Colonic mucosa (tissue), 4 donors: Measurements from ENCODE around the gene MCTP1. TPM values are rescaled to one million over a fixed set of nuclear protein-coding genes. Genes with fewer than 3 reads are reported as not detected.

Experiments used
- DNase-seq: peaks from one replicate; pipeline ENCODE4 v3.0.0-alpha.2; 2020
- H3K27ac ChIP-seq: fragments of 200-600 bp; one replicate; pipeline ENCODE4 v1.8.0; 2021
- H3K27me3 ChIP-seq: fragments of 200-600 bp; one replicate; pipeline ENCODE4 v1.8.0; 2021
- H3K36me3 ChIP-seq: fragments of 200-600 bp; one replicate; pipeline ENCODE4 v1.8.0; 2021
- H3K4me1 ChIP-seq: fragments of 200-600 bp; one replicate; pipeline ENCODE4 v1.8.0; 2021; ENCODE audit warnings: mild to moderate bottlenecking
- H3K4me3 ChIP-seq: fragments of 200-600 bp; one replicate; pipeline ENCODE4 v1.8.0; 2021
- H3K9ac ChIP-seq, 2 donors: one replicate each; pipeline ENCODE4 v1.7.0; 2013; ENCODE audit warnings: control low read depth in 2 of 2, low read depth in 2 of 2, low read length in 2 of 2
- H3K9me3 ChIP-seq: fragments of 200-600 bp; one replicate; pipeline ENCODE4 v1.8.0; 2021
- CTCF ChIP-seq: fragments of 200-600 bp; IDR thresholded peaks from one replicate; pipeline ENCODE4 v1.8.0; 2022; ENCODE audit warnings: antibody characterized with exemption, mild to moderate bottlenecking
- intact Hi-C: fragments of 100-400 bp; cut with DNase I; formaldehyde crosslinking; loops from one replicate; pipeline ENCODE4 v1.14.1; 2022
- total RNA-seq, 2 donors: library from RNA; stranded (reverse); fragmentation: NEBNext Ultra II Directional in 1 of 2; extraction: Animal tissue kit (Norgen Biotek cat#: 25700) in 1 of 2; gene quantifications; one replicate each; pipeline ENCODE4 v1.2.1, GENCODE V29; 2021
- donor health status: healthy.
- donor health status: DM: no; HTN: no; CAD: no.
- donor health status: DM: no; HTN: no; CAD: no.

MCTP1 gene
- total RNA-seq, 2 donors from 2014 or later, result 2.8 to 10.3 TPM

- H3K27ac ChIP-seq, result no peak overlapping the region
- intact Hi-C loops, result no loop called here
- TF ChIP-seq CTCF, result no peak
- no peak for DNase-seq
- no peak overlapping the region for H3K4me3 ChIP-seq
- H3K9me3 ChIP-seq, result no peaks in the 10 kb centered on the region
- H3K4me1 ChIP-seq, result no peaks in the 10 kb centered on the region
- no peaks in the 10 kb centered on the region for H3K36me3 ChIP-seq
- H3K27me3 ChIP-seq, result no peaks in the 10 kb centered on the region
- no peak overlapping the region for H3K9ac ChIP-seq
These were observed 12.5 kb downstream of the MCTP1 start for GRCh38 chr5:95272316-95272929.

GRCh38 chr5:95262933-95263660 is 21.8 kb downstream of the MCTP1 start:
- no peaks in the 10 kb centered on the region for H3K4me1 ChIP-seq
- H3K9me3 ChIP-seq, result no peaks in the 10 kb centered on the region
- no peak for TF ChIP-seq CTCF
- no peak overlapping the region for H3K4me3 ChIP-seq
- H3K27ac ChIP-seq, result no peak overlapping the region
- H3K36me3 ChIP-seq, result no peaks in the 10 kb centered on the region
- H3K9ac ChIP-seq, result no peak overlapping the region
- no peaks in the 10 kb centered on the region for H3K27me3 ChIP-seq
- intact Hi-C loops, result no loop called here
- no peak for DNase-seq

DNA sequence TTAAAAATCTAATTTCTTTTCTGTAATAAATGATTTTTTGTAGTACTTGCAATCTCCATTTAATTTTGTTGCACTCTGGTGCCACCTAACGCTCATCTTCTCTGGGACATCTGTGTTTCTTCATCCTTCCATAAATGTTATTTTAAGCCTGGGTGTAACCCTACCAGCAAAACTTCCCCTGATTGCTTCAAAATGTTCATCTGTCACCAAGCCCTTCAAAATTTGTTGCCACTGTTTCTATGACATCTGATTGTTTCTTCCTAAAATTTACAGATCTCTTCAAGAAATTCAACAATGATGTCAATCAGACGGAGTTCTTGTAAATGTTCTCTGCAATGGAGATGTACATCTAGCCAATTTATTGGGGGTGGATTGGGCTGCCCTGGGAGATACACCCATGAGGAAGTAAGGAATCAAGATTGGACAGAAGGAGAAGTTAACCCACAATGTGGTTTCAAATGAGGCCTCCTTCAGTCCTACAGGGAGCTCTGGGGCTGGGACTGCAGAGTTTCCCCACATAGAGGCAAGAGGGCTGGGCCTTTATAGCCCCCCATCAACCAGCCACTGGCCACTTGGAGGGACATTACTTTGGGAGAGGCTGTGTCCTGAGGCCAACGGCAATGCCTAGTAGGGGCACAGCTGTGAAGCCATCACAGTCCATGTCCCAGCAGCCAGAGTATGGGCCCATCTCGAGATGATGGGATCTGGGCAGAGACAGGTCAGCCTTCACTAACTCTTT is 23.3 kb downstream of the MCTP1 start:
- no peak for DNase-seq
- no peaks in the 10 kb centered on the region for H3K9me3 ChIP-seq
- H3K27me3 ChIP-seq, result no peaks in the 10 kb centered on the region
- no peak for TF ChIP-seq CTCF
- H3K27ac ChIP-seq, result no peak overlapping the region
- H3K36me3 ChIP-seq, result no peaks in the 10 kb centered on the region
- H3K4me1 ChIP-seq, result no peaks in the 10 kb centered on the region
- no peak overlapping the region for H3K9ac ChIP-seq
- intact Hi-C loops, result no loop called here
- H3K4me3 ChIP-seq, result no peak overlapping the region

DNA sequence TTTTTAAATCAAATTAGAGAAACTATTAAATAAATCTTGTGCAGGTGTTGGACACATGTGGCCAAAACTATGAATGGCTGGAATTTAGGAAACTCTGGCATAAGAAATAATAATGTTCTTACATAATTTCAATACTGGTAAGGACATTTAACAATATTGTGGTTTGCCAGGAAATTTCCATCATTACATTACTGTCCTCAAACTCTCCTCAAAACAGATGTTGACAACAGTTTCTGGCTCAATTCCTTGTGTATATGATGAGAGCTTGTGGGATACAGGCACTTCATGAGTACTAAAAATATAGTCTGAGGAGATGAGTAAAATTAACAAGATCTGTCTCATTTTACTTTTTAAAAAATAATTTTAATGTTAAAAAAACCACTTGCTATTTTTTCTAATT is 27.9 kb downstream of the MCTP1 start:
- Histone ChIP-seq H3K27ac (no peak overlapping the region), H3K27me3 (no peaks in the 10 kb centered on the region), H3K36me3 (no peaks in the 10 kb centered on the region), H3K9me3 (no peaks in the 10 kb centered on the region), H3K9ac (no peak overlapping the region), H3K4me3 (no peak overlapping the region), H3K4me1 (no peaks in the 10 kb centered on the region)
- DNase-seq, result no peak
- intact Hi-C loops, result no loop called here
- TF ChIP-seq CTCF, result no peak

DNA sequence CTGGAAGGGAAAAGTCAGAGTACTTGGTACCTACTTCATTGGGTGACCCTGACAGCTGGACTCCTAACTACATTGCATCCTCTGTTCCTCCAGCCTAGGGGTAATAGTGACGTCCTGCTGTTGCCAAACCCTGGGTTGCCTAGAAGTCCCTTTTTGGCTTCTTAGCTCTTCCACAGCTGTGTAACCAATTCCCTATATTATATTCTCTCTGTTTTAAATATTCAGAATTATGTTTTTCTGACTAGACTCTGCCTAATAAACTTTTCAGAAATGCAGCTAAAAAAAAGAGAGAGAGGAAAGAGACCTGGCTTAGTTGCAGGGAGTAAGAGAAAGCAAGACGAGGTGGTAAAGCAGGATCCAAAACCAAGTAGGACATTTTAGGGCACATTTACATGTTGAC is 28.4 kb downstream of the MCTP1 start:
- intact Hi-C loops, result no loop called here
- no peaks in the 10 kb centered on the region for H3K4me1 ChIP-seq
- no peak for TF ChIP-seq CTCF

More for the DNA sequence above, 28.4 kb downstream of the MCTP1 start:
- DNase-seq, result no peak
- Histone ChIP-seq H3K4me3 (no peak overlapping the region), H3K36me3 (no peaks in the 10 kb centered on the region), H3K9me3 (no peaks in the 10 kb centered on the region), H3K27me3 (no peaks in the 10 kb centered on the region), H3K9ac (no peak overlapping the region), H3K27ac (no peak overlapping the region)
